Natural killer cell (primary cell): ENCODE results near the gene PIGR. TPM values are rescaled to one million over a fixed set of nuclear protein-coding genes. Genes with fewer than 3 reads are reported as not detected.

Experiments used
- ATAC-seq, 3 donors: fragments of 150-1000 bp in 2 of 3; fragments of 200-7000 bp in 1 of 3; cut with Tn5 transposase; 1 replicate in 1 of 3; 2 replicates in 2 of 3; pipeline ENCODE4 v1.10.0; 2021; ENCODE audit warnings: mild to moderate bottlenecking in 2 of 3, moderate library complexity in 2 of 3
- DNase-seq, 2 donors: peaks; one replicate each; pipeline versions ENCODE4 v3.0.0 to v3.0.0-alpha.2; 2013 to 2021; ENCODE audit warnings: mixed read lengths in 1 of 2
- H3K27ac ChIP-seq: one replicate; pipeline ENCODE4 v1.5.1; 2013; ENCODE audit warnings: mild to moderate bottlenecking, low read length
- H3K27me3 ChIP-seq: one replicate; pipeline ENCODE4 v1.6.1; 2013; ENCODE audit warnings: low read length; ENCODE audit not compliant: control insufficient read depth, insufficient read depth
- H3K36me3 ChIP-seq: one replicate; pipeline ENCODE4 v1.6.1; 2013; ENCODE audit warnings: low read length; ENCODE audit not compliant: control insufficient read depth, insufficient read depth
- H3K4me1 ChIP-seq: one replicate; pipeline ENCODE4 v1.6.1; 2013; ENCODE audit warnings: low read length; ENCODE audit not compliant: control insufficient read depth, insufficient read depth
- H3K4me3 ChIP-seq: one replicate; pipeline ENCODE4 v1.5.1; 2013; ENCODE audit warnings: low read length
- H3K9me3 ChIP-seq: one replicate; pipeline ENCODE4 v1.6.1; 2013; ENCODE audit warnings: low read length; ENCODE audit not compliant: control insufficient read depth, insufficient read depth
- H3K27ac Mint-ChIP-seq, 2 donors: one replicate each; pipeline ENCODE4 v1.8.0; 2022; ENCODE audit warnings: mild to moderate bottlenecking in 2 of 2, mixed read lengths in 2 of 2, moderate library complexity in 1 of 2
- H3K27me3 Mint-ChIP-seq, 2 donors: one replicate each; pipeline ENCODE4 v1.8.0; 2022; ENCODE audit warnings: low read depth in 2 of 2, mixed read lengths in 2 of 2
- H3K36me3 Mint-ChIP-seq: one replicate; pipeline ENCODE4 v1.8.0; 2022; ENCODE audit warnings: mixed read lengths
- H3K4me1 Mint-ChIP-seq, 2 donors: one replicate each; pipeline ENCODE4 v1.8.0; 2022; ENCODE audit warnings: mixed read lengths in 2 of 2
- H3K4me3 Mint-ChIP-seq: one replicate; pipeline ENCODE4 v1.8.0; 2022; ENCODE audit warnings: mild to moderate bottlenecking, moderate library complexity, mixed read lengths
- H3K9me3 Mint-ChIP-seq, 2 donors: one replicate each; pipeline ENCODE4 v1.8.0; 2022; ENCODE audit warnings: mixed read lengths in 2 of 2
- WGBS: methylation state at CpG from one replicate; pipeline ENCODE4 v1.1.7; 2013; ENCODE audit warnings: missing lambda C conversion rate; ENCODE audit not compliant: insufficient coverage; 5-methylcytosine and 5-hydroxymethylcytosine counted together
- intact Hi-C: fragments of 100-400 bp; cut with micrococcal nuclease; formaldehyde crosslinking; loops from one replicate; pipeline ENCODE4 v1.14.2; 2022
- total RNA-seq, 4 donors: library from RNA; stranded (reverse); fragments of 120-200 nt in 1 of 4; gene quantifications; one replicate each; pipeline versions ENCODE4 v1.2.3 to v1.2.4, GENCODE V29; 2013 to 2022
- TF ChIP-seq, protein P1 (sequence below): fragments of 200-600 bp; IDR thresholded peaks from one replicate; pipeline ENCODE4 v1.8.0; 2022; ENCODE audit warnings: antibody characterized with exemption

The PIGR gene
- total RNA-seq, 3 donors from 2014 or later (not counting 1 experiment from before 2014, with no cell fraction given): 0.38 TPM; not detected in 2

DNA sequence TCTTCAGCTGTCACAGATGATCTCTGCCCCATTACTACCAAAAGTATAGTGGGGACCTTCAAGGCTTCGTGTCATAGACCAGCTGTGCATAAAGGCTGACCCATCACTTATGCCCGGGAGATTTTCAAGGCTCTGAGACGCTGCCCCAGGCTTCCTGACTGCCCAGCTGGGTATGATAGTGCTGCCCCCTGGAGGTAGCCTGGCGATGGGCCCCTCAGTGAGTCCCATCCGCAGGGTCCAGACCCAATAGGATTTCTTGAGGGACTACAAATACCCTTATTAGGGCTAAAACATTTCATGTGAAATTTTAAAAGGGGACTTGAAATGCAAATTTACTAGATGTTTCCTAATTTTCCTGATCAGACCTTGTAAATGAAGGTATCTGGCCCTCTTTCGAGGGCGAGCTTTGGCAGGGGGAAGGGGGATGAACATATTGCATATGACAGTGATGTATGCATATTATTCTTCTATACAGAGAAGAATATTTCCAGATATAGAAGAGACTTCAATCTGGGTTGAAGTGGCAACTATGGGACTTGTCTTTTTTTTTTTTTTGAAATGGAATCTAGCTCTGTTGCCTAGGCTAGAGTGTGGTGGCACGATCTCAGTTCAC lies 12.8 kb downstream of the PIGR start:
- TF ChIP-seq, protein P1, sequence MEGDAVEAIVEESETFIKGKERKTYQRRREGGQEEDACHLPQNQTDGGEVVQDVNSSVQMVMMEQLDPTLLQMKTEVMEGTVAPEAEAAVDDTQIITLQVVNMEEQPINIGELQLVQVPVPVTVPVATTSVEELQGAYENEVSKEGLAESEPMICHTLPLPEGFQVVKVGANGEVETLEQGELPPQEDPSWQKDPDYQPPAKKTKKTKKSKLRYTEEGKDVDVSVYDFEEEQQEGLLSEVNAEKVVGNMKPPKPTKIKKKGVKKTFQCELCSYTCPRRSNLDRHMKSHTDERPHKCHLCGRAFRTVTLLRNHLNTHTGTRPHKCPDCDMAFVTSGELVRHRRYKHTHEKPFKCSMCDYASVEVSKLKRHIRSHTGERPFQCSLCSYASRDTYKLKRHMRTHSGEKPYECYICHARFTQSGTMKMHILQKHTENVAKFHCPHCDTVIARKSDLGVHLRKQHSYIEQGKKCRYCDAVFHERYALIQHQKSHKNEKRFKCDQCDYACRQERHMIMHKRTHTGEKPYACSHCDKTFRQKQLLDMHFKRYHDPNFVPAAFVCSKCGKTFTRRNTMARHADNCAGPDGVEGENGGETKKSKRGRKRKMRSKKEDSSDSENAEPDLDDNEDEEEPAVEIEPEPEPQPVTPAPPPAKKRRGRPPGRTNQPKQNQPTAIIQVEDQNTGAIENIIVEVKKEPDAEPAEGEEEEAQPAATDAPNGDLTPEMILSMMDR: peak; percentile 95
- Mint-ChIP-seq H3K27ac (peak overlapping the region in 1 of 2 donors; percentile 44), H3K27me3 (no peaks in the 10 kb centered on the region), H3K9me3 (no peaks in the 10 kb centered on the region), H3K4me3 (no peak overlapping the region), H3K4me1 (peaks cover 26 to 30% of the 10 kb centered on the region in 2 donors), H3K36me3 (no peaks in the 10 kb centered on the region)
- Histone ChIP-seq H3K27me3 (no peaks in the 10 kb centered on the region), H3K9me3 (no peaks in the 10 kb centered on the region), H3K36me3 (no peaks in the 10 kb centered on the region), H3K4me3 (no peak overlapping the region), H3K27ac (no peak overlapping the region), H3K4me1 (peaks cover 41% of the 10 kb centered on the region)
- ATAC-seq (peak; percentile 61 to 80 (median 71)), DNase-seq (peak; percentile 67 to 86)
- 39% methylated on average over 6 of the region's 8 CpGs for WGBS
- intact Hi-C loops: loop anchor here (1.0 kb wide), 1 partner anchor 68 kb away; the partner anchor contains the start of gene IL20

GRCh38 chr1:206932177-206932576 lies 14.1 kb downstream of the PIGR start:
- Mint-ChIP-seq H3K27me3 (no peaks in the 10 kb centered on the region), H3K4me1 (peaks cover 26 to 30% of the 10 kb centered on the region in 2 donors), H3K36me3 (no peaks in the 10 kb centered on the region), H3K27ac (peak overlapping the region; percentile 69 to 92), H3K4me3 (no peak overlapping the region), H3K9me3 (no peaks in the 10 kb centered on the region)
- DNase-seq: no peak
- ATAC-seq: no peak
- Histone ChIP-seq H3K27me3 (no peaks in the 10 kb centered on the region), H3K27ac (no peak overlapping the region), H3K4me1 (peaks cover 48% of the 10 kb centered on the region), H3K36me3 (no peaks in the 10 kb centered on the region), H3K9me3 (no peaks in the 10 kb centered on the region), H3K4me3 (no peak overlapping the region)
- intact Hi-C loops: no loop called here
- 93% methylated on average over 8 of the region's 8 CpGs for WGBS
- TF ChIP-seq, protein P1: no peak

- Histone ChIP-seq H3K27ac (peak overlapping the region; percentile 82), H3K36me3 (no peaks in the 10 kb centered on the region), H3K4me3 (no peak overlapping the region), H3K4me1 (peaks cover 48% of the 10 kb centered on the region), H3K9me3 (no peaks in the 10 kb centered on the region), H3K27me3 (no peaks in the 10 kb centered on the region)
- DNase-seq (no peak), ATAC-seq (no peak)
- Mint-ChIP-seq H3K27me3 (no peaks in the 10 kb centered on the region), H3K4me1 (peaks cover 26 to 30% of the 10 kb centered on the region in 2 donors), H3K9me3 (no peaks in the 10 kb centered on the region), H3K27ac (peak overlapping the region; percentile 87 to 92), H3K36me3 (no peaks in the 10 kb centered on the region), H3K4me3 (no peak overlapping the region)
- WGBS: 96% methylated on average over 6 of the region's 6 CpGs
- intact Hi-C loops: no loop called here
- TF ChIP-seq, protein P1: no peak
Measured at GRCh38 chr1:206931709-206932108, 14.6 kb downstream of the PIGR start.
